K562 (cell line): Measurements from ENCODE around the gene CISD3. TPM values are rescaled to one million over a fixed set of nuclear protein-coding genes. Genes with fewer than 3 reads are reported as not detected.

ENCODE experiments used
- ATF1 ChIP-seq, 2 experiments: fragments of 450-650 bp in 1 of 2; IDR thresholded peaks; 2 replicates each; pipeline ENCODE4 v1.6.1; 2016; ENCODE audit warnings: missing compliant biosample characterization in 1 of 2, missing genetic modification characterization in 1 of 2
- CREBBP ChIP-seq: IDR thresholded peaks from one replicate; pipeline ENCODE4 v1.6.1; 2012; ENCODE audit warnings: low read depth, mild to moderate bottlenecking, control low read depth, inconsistent platforms, low read length
- EP300 ChIP-seq: IDR thresholded peaks from 2 replicates; pipeline ENCODE4 v1.6.1; 2012; ENCODE audit warnings: low read length, improper control_type of control experiment
- HDAC2 ChIP-seq: fragments of 450-650 bp; IDR thresholded peaks from 2 replicates; pipeline ENCODE4 v1.6.1; 2016; ENCODE audit warnings: mild to moderate bottlenecking
- PHB ChIP-seq: fragments of 250-450 bp; sonication (Bioruptor Pico); IDR thresholded peaks from 2 replicates; pipeline ENCODE4 v1.5.0; 2021
- PHB2 ChIP-seq: fragments of 450-650 bp; IDR thresholded peaks from 2 replicates; pipeline ENCODE4 v1.6.1; 2017; ENCODE audit warnings: low read depth
- RAD51 ChIP-seq: fragments of 450-650 bp; IDR thresholded peaks from 2 replicates; pipeline ENCODE4 v1.7.1; 2016; ENCODE audit warnings: low read depth, mild to moderate bottlenecking, borderline replicate concordance
- SIN3B ChIP-seq: fragments of 450-650 bp; IDR thresholded peaks from 2 replicates; pipeline ENCODE4 v1.6.1; 2017; ENCODE audit warnings: low read depth, mild to moderate bottlenecking, moderate library complexity
- TRIM24 ChIP-seq, 2 experiments: fragments of 450-650 bp; IDR thresholded peaks; 2 replicates each; pipeline ENCODE4 v1.6.1; 2016
- ZNF133 ChIP-seq: fragments of 250-450 bp; sonication (Bioruptor Pico); IDR thresholded peaks from 2 replicates; pipeline ENCODE4 v1.4.0; 2020; ENCODE audit warnings: mild to moderate bottlenecking
- ZNF217 ChIP-seq: sonication (generic); formaldehyde crosslinking; IDR thresholded peaks from 2 replicates; pipeline ENCODE4 v1.8.0; 2022; ENCODE audit warnings: mild to moderate bottlenecking, missing genetic modification reagents
- ZNF23 ChIP-seq: fragments of 250-450 bp; sonication (Bioruptor Pico); IDR thresholded peaks from 2 replicates; pipeline ENCODE4 v1.4.0; 2020; ENCODE audit warnings: mild to moderate bottlenecking
- ZNF699 ChIP-seq: fragments of 250-450 bp; sonication (Bioruptor Pico); IDR thresholded peaks from 2 replicates; pipeline ENCODE4 v1.8.0; 2021; ENCODE audit warnings: mild to moderate bottlenecking, moderate library complexity; ENCODE audit not compliant: insufficient replicate concordance
- ZNF717 ChIP-seq: fragments of 250-450 bp; sonication (Bioruptor Pico); IDR thresholded peaks from 2 replicates; pipeline ENCODE4 v1.5.0; 2021
- polyA plus RNA-seq, 8 experiments: library from polyadenylated mRNA; depleted of rRNA in 4 of 8; stranded (reverse) in 5 of 8; unstranded in 3 of 8; fragments of >200 nt; fragmentation: Nextera tagmentation in 2 of 8; fragmentation: Illumina TruSeq in 1 of 8; extraction: Ambion mirVana in 2 of 8; extraction: Trizol in 1 of 8; gene quantifications; 2 replicates each; pipeline versions ENCODE4 v1.2.1 to v1.2.3, GENCODE V29; 2011 to 2014; ENCODE audit warnings: inconsistent platforms in 1 of 8, missing spikeins in 1 of 8
- total RNA-seq, 7 experiments: library from RNA; depleted of rRNA in 6 of 7; stranded (reverse); fragments of >200 nt in 6 of 7; fragmentation: Illumina TruSeq in 2 of 7; extraction: Trizol in 2 of 7; gene quantifications; 2 replicates each; pipeline versions ENCODE4 v1.2.1 to v1.2.3, GENCODE V29; 2011 to 2021; ENCODE audit warnings: low replicate concordance in 1 of 7
- TF ChIP-seq, protein P1 (sequence below): fragments of 450-650 bp; formaldehyde crosslinking; IDR thresholded peaks from 2 replicates; pipeline ENCODE4 v1.4.0; 2022; ENCODE audit warnings: mild to moderate bottlenecking, moderate library complexity
- TF ChIP-seq, protein P2 (sequence below): fragments of 250-450 bp; sonication (Bioruptor Pico); IDR thresholded peaks from 2 replicates; pipeline ENCODE4 v1.4.0; 2020
- TF ChIP-seq, protein P3 (sequence below): sonication (generic); IDR thresholded peaks from 2 replicates; pipeline ENCODE4 v1.6.1; 2016
- TF ChIP-seq, protein P4 (sequence below), 2 experiments: fragments of 200-800 bp in 1 of 2; sonication (Bioruptor generic) in 1 of 2; sonication (generic) in 1 of 2; formaldehyde crosslinking in 1 of 2; IDR thresholded peaks in 1 of 2; conservative IDR thresholded peaks in 1 of 2; 2 replicates each; pipeline versions ENCODE4 v1.5.0 to v1.6.1; 2016 to 2020; ENCODE audit warnings: missing compliant biosample characterization in 1 of 2, missing genetic modification characterization in 1 of 2, missing genetic modification reagents in 1 of 2

Gene CISD3
- total and polyA plus RNA-seq, 9 of the 15 experiments (the other 6 are each of a cell fraction or from before 2014, with no cell fraction given): 5.0 to 60.7 (median 15.7) TPM

DNA sequence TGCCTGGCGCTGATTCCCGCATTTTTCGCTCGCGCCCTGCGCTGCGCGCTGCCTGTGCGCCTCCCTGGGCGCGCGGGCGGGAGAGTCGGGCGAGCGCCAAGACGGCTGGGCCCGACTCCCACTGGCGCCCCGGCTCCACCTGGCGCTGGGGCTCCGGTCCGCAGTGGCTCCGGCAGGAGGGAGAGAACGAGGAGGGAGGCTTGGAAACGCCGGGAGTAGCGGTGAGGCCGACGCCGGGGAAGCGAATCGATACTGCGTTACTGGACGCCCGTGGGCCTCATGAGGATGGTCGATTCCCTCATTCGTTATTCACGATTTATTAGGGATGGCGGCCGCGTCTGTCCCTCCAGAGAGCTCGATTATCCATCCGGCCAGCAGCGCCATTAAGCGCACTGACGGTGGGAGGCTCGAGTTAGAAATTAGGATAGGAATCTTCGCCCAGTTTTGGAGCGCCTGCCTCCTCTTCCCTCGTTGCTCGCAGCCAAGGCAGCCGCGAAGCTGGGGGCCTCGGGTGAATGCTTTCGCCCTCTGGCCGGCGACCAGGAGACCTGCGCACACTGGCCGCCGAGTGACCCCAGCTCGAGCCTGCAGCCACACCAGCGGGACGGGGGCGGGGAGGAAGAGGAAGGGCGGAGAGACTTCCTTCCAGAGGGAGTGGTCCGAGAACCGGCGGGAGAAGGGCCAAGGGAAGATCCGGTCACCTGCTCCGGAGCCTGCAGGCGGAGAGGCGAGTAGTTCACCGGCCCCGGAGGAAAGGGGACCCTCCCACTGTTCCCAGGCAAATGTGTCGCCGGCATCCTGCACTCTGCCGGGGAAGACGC lies 19.3 kb downstream of the CISD3 start (continued):
- no peak for TF ChIP-seq SIN3B
- no peak for TF ChIP-seq ZNF23 (CRISPR knock-in tag)
- TF ChIP-seq, protein P1, sequence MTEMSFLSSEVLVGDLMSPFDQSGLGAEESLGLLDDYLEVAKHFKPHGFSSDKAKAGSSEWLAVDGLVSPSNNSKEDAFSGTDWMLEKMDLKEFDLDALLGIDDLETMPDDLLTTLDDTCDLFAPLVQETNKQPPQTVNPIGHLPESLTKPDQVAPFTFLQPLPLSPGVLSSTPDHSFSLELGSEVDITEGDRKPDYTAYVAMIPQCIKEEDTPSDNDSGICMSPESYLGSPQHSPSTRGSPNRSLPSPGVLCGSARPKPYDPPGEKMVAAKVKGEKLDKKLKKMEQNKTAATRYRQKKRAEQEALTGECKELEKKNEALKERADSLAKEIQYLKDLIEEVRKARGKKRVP (CRISPR knock-in tag): no peak
- TF ChIP-seq PHB2: no peak
- no peak for TF ChIP-seq ZNF717 (CRISPR knock-in tag)
- TF ChIP-seq EP300: peak; percentile 38
- TF ChIP-seq ZNF133 (CRISPR knock-in tag): no peak
- TF ChIP-seq RAD51: peak; percentile 62; the same call in 1 of the 2 replicates
- TF ChIP-seq, protein P2, sequence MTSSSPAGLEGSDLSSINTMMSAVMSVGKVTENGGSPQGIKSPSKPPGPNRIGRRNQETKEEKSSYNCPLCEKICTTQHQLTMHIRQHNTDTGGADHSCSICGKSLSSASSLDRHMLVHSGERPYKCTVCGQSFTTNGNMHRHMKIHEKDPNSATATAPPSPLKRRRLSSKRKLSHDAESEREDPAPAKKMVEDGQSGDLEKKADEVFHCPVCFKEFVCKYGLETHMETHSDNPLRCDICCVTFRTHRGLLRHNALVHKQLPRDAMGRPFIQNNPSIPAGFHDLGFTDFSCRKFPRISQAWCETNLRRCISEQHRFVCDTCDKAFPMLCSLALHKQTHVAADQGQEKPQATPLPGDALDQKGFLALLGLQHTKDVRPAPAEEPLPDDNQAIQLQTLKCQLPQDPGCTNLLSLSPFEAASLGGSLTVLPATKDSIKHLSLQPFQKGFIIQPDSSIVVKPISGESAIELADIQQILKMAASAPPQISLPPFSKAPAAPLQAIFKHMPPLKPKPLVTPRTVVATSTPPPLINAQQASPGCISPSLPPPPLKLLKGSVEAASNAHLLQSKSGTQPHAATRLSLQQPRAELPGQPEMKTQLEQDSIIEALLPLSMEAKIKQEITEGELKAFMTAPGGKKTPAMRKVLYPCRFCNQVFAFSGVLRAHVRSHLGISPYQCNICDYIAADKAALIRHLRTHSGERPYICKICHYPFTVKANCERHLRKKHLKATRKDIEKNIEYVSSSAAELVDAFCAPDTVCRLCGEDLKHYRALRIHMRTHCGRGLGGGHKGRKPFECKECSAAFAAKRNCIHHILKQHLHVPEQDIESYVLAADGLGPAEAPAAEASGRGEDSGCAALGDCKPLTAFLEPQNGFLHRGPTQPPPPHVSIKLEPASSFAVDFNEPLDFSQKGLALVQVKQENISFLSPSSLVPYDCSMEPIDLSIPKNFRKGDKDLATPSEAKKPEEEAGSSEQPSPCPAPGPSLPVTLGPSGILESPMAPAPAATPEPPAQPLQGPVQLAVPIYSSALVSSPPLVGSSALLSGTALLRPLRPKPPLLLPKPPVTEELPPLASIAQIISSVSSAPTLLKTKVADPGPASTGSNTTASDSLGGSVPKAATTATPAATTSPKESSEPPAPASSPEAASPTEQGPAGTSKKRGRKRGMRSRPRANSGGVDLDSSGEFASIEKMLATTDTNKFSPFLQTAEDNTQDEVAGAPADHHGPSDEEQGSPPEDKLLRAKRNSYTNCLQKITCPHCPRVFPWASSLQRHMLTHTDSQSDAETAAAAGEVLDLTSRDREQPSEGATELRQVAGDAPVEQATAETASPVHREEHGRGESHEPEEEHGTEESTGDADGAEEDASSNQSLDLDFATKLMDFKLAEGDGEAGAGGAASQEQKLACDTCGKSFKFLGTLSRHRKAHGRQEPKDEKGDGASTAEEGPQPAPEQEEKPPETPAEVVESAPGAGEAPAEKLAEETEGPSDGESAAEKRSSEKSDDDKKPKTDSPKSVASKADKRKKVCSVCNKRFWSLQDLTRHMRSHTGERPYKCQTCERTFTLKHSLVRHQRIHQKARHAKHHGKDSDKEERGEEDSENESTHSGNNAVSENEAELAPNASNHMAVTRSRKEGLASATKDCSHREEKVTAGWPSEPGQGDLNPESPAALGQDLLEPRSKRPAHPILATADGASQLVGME (CRISPR knock-in tag): no peak
- TF ChIP-seq ZNF217 (CRISPR knock-in tag): no peak
- no peak for TF ChIP-seq TRIM24 (IDR thresholded peaks at IDR 0.05)
- TF ChIP-seq, protein P3, sequence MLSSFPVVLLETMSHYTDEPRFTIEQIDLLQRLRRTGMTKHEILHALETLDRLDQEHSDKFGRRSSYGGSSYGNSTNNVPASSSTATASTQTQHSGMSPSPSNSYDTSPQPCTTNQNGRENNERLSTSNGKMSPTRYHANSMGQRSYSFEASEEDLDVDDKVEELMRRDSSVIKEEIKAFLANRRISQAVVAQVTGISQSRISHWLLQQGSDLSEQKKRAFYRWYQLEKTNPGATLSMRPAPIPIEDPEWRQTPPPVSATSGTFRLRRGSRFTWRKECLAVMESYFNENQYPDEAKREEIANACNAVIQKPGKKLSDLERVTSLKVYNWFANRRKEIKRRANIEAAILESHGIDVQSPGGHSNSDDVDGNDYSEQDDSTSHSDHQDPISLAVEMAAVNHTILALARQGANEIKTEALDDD: no peak
- TF ChIP-seq PHB (CRISPR knock-in tag): no peak
- TF ChIP-seq CREBBP: no peak
- TF ChIP-seq, protein P4, sequence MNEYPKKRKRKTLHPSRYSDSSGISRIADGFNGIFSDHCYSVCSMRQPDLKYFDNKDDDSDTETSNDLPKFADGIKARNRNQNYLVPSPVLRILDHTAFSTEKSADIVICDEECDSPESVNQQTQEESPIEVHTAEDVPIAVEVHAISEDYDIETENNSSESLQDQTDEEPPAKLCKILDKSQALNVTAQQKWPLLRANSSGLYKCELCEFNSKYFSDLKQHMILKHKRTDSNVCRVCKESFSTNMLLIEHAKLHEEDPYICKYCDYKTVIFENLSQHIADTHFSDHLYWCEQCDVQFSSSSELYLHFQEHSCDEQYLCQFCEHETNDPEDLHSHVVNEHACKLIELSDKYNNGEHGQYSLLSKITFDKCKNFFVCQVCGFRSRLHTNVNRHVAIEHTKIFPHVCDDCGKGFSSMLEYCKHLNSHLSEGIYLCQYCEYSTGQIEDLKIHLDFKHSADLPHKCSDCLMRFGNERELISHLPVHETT (CRISPR knock-in tag; conservative IDR thresholded peaks at IDR 0.05 in 1 of 2, IDR thresholded peaks at IDR 0.05 in 1 of 2): peak in 1 of 2 experiments; percentile 67; a peak in 2 of 4 replicates
- no peak for TF ChIP-seq ATF1 (CRISPR knock-in tag; IDR thresholded peaks at IDR 0.05)
- TF ChIP-seq ATF1 (tag; IDR thresholded peaks at IDR 0.05): 0 out of 2 replicates have a peak, but pooled peaks have one; percentile 26
- no peak for TF ChIP-seq ZNF699 (CRISPR knock-in tag)
- TF ChIP-seq HDAC2: no peak
